Right hindlimb (tissue), 1 donor: ENCODE measurements around the gene PLPPR1.
"Not testable (repeated sequence)": the region's sequence is repeated elsewhere in the genome, so short reads cannot be mapped to it uniquely, and the experiment has no call there.

ENCODE experiments used
- DNase-seq: peaks from one replicate; pipeline ENCODE4 v3.0.0-alpha.2; 2018

PLPPR1 gene

DNA sequence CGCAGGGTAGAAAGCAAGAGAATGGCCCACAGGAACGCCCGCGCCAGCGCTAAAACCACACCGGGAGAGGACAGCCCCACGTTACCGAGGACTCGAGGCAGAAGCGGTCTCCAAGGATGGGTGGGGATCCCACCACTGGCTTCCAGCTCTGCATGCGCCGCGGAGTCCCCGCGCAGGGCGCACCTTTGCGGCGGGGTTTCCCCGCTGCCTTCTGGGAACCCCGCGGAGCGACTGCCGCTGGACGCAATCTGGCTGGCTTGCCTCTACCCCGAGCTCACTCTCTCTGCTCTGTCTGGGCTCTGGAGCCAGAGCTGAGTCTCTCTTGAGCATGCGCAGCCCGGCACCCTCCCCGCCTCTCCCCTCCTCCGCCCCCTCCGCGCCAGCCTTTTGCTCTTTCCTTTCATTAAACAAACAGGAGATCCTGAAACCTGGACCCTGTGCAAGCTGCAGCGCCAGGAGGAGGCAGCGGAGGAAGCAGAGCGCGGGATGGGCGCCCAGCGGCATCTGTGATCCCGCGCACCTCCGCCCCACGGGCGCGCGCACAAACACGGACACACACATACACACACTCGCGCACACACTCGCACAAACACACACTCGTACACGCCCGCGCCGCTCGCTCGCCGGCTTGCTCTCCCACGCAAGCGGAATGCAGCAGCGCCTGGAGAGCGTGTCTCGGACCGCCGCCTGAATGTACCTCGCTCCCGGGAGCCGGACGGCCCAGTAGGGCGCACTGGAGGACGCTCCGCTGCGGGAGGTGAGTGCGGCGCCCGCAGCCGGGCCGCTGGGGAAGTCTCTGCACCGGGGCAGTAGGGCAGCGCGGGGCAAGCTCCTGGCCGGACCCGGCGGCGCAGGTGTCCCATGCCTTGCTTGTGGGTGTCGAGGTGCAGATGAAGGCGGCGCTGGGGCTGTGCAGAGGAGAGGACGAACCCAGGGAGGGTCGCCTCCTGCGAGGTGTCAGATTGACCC lies at the start of gene PLPPR1:
Gene PLPPR1 (plus strand): TSS at position 382 of the 969 bp plus-strand sequence.
- peak; percentile 86 for DNase-seq

DNA sequence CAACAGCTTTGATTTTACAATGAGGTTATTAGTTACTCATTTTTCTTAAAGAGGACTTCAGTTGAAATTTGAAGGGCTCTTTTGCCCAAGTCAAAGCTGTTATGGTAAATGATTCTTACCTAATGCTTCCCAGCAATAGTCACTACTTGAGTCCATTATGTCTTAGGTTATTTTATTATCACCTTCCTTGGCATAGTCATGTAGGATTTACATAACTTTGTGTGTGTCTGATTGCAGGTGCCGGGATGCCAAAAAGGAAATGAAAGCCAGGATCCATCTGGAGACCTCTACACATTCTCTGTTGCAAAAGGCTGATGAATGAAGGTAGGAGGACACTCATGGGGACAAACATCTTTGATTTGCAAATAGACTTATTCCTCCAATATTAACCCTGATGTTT lies 38.8 kb upstream of the PLPPR1 start:
- no peak for DNase-seq

DNA sequence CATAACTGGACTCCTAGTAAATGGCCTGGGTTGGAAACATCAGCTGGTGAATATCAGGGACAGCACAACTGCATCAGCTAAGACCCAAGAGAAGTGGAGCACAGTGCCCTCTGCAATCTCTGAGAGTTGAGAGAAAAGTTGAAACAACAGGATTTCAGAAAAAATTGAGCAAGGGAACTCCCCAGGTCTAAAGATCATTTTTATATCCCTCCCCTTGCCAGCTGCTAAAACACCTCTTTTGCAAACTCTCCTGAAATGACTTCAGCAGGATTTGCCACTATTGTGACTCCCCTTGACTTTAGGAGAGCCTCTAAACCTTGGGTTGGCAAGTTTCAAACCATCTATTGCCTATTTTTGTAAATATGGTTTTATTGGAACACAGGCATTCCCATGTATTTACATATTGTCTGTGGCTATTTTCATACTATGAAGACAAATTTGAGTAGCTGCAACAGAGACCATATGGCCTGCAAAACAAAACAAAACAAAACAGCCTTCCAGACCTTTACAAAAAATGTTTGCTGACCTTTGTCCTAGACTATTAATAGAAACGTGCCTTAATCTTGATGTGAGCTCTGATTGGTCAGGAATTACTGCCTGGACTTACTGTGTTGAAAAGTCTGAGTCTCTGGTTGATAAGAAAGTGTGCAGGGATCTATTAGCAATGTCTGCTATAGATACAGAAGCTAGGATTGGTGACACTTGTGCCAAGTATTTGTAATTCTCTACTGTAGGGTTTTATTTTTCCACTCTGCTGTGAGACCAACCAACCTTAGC lies 37.7 kb upstream of the PLPPR1 start:
- no peak for DNase-seq

DNA sequence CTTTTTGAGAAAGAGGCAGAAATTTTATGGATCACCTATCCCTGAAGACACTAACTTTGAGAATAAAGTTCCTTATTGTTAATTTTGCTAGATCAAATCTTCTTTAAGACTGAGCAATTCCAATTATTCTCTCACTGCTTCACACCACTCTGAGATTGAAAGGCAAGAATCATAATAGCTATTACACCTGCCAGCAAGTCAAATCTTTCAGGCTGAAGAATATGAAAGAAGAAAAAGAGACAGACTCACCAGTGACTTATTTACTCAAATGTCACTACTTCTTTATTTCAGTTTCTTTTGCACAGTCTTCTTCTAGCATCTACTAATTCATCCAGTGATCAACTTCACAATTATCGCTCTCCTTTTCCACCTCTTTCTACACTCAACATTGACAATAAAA lies 35.9 kb upstream of the PLPPR1 start:
- no peak for DNase-seq

DNA sequence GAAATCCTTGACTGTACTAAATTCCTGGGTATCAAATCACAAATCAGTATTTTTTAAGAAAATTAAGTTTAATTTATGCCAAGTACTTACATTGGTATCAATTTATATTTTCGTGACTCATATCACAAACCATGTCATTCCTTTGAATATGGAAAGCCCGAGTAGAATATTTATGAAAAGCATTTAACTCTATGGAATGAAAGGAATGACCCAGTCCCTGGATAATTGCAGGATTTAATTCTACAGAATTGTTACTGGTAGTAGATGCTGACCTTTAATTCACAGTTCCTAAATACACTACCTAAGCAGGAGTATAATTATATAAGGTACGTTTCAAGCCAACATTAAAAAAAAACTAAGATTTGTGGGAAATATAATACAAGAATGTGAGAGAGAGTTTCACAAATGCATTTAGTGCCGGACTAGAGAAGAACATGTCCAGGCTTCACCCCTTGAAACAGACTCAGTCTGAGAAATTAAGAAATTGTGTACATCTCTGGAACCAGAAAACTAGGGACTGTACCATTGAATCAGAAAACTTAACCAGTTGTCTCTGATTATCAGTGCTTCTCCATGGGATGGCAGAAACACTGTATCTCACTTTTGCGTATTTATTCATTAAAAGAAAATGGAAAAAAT lies 28.5 kb upstream of the PLPPR1 start:
- no peak for DNase-seq

DNA sequence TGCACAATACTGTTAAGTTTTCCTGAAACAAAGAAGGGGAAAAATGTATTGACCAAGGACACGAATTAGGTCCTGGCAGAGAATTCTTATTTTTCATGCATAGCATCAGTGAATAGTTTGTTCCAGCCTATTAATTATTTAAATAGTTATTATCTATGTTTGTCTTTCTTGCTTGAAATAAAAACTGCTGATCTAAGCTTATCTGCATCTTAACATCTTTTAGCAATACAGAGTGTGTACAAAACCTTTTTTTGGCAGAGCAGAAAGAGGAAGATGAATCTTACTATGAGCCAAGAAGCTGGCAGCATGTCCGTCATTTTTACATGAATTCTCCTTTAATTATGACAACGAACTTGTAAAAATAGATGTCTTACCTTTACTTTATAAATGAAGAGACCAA lies 23.3 kb upstream of the PLPPR1 start:
- no peak for DNase-seq

DNA sequence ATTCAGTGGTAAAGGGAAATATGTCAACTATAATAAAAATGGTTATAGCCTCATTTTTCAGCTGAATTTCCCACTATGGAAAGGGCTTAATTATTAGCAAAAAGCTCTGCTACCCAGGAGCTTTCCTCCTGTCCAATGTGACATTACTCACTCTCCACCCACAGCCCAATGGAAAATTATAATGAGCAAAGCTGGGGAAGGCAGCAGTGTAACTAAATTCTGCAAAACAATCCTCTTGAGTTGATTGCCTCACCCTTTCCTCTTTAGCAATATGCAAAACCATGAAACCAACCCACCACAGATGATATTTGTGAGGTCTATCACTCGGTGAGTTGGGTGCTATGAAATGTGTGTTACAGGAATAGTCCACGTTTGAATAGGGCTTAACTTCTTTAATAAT lies 14.0 kb upstream of the PLPPR1 start:
- no peak for DNase-seq

DNA sequence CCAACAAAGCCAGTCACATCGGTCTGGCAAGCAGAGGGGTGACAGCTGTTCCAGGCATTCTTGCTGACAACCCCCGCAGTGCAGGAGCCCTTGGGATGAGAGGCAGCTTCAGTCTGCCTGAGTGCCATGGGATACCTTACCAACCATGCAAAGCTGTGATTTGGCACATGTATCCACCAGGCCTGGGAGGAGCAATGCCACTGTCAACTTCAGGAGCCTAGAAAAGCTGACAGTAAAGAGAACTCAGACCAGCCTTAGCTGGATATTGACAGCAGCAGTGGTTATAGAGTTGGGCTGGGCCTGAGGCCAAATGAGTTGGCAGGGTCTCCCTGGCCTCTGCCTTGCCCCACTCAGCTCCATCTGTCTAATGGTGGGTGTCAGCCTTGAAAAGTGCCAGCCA lies 10.1 kb upstream of the PLPPR1 start:
- peak; percentile 71 for DNase-seq

DNA sequence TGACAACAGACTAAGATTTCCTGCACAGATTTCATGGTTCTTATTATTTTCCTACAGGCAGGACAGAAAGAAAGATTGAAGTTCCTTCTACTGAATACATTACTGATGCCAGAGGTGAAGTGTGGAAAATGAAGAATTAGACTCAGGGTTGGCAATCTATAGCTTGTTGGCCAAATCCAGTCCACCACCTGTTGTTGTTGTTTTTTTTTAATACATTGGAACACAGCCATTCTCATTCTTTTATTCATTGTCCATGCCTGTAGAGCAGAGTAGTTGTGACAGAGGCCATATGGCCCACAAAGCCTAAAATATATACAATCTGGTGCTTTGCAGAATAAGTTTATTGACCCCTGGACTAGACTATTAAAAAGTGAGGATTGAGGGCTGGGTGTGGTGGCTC lies 5.8 kb upstream of the PLPPR1 start:
- no peak for DNase-seq

DNA sequence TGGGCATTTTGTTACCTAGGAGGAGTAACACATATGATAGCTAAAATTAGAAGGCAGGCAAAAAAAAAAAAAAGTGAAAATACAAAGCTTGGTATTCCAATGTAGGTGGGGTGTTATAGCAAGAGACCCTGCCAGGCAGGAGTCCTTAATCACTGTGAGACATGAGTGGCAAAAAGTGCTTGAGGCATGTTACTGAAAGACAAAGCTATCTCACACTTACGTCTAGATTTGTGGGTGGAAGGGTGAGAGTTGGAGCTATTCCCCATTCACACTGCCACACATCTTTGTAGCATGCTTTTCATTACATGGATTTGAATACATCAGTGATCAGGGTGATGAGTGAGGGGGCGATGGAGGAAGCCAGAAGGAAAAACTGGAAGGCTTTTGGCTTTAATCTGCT lies 2.6 kb upstream of the PLPPR1 start:
- DNase-seq, result no peak

DNA sequence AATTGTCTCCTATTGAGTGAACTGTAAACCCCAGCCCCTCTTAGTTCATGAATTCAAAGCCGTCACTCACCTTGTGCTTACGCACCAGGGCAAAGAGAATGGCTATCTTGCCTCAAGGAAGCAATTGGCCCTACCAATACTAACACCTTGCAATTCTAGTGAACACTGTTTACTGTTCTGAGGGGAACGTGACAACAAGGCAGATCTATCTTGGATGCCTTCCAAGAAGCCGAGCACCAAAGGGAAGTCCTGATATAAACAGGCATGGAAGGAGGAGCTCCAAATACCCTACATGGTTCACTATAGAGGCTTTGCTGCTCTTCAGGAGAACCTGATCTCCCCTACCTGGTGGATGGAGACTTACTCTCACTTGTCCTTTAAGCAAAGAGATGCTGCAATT lies 1.7 kb upstream of the PLPPR1 start:
- no peak for DNase-seq

DNA sequence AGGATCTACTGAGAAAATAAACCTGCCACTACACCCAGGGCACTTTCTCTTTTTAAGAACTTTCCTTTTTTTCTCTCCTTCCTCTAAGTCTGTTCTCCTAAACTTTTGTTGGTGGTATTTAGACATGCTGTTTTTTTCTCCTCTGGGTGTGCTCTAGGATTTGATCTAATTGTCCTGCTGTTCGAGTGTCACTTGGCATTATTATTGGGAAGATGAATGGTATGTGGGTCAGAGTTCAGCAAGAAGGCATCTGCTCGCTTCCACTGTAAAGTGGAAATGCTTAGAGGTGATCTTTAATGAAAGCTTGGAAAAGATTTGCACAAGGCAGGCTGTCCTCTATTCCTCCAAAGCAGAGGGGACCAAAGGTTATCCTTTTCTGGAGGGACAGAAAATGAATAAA lies 1.3 kb upstream of the PLPPR1 start:
- DNase-seq, result no peak

DNA sequence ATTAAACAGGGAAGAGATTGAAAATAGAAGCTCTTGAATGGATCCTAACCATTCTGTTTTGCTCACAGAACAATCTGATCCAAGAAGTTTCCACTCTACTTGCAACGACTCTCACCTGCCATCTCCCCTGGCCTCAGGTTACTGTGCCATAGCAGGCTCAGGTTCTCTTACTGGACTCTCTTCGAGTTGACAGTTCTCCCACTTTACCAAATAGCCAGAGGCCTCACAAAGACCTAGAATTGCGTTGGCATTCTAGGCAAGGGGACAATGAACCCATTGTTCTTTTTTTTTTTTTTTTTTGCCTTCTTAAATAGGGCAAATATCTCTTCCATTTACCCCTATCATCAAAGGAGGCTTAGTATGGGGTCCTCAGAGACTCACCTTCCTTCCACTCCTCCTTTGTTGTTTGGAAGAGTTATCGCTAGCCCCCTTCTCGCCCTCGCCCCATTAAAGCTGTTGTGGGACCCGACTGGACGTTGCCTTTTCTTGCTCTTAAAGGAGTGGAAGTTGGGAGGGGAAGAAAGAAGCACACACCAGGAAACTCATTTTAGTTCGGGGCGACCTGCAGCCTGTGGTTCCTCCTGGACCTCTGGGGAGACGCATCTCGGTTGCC lies 688 bp upstream of the PLPPR1 start:
- DNase-seq, result no peak

DNA sequence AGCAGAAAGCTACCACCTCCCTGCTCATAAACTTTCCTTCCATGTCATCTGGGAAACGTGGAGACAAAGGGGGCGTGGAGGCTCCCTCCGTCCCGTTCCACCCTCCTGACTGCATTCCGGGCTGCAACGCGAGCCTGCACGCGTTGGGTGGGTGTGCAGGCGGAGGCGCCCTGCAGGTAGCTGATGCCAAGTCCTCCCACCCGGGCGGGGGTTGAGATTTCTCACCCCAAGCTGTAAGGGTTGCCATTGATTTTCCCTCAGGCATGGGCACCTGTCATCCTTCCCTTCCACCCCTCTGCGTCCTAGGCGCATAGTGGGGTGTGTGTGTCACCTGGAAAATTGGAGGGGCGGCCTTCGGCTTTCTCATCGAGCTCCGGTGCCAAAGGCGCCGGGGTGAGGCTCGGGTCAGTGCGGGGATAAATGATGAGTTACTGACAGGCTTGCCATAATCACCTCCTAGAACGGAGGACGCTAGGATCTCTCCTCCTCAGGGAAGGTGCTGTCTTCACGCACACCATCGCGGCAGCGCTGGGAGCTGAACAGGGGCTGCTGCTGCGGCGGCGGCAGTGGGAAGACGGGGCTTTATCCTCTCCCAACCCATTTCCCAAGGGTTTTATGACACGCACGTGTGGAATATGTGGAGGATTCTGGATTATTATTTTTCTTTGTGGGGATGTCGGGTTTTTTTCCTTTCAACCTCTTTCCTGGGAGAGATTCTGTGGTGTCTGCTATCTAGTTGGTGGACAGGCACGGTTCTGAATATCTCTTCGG lies 973 bp downstream of the PLPPR1 start:
- no peak for DNase-seq

DNA sequence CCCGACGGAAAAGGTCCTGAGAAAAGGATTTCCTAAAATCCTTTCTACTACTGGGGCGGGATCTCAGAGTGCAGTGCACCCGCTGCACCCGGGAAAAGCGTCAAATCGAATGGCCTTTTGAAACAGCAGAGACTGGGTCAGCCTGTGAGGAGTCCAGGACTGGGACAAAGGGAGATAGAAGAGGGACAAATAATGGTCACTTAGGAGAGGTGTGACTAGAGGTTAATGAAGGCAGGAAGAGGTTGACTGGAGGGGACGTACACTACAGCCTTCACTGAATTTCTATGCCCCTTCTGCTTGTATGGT lies 1.5 kb downstream of the PLPPR1 start:
- no peak for DNase-seq

DNA sequence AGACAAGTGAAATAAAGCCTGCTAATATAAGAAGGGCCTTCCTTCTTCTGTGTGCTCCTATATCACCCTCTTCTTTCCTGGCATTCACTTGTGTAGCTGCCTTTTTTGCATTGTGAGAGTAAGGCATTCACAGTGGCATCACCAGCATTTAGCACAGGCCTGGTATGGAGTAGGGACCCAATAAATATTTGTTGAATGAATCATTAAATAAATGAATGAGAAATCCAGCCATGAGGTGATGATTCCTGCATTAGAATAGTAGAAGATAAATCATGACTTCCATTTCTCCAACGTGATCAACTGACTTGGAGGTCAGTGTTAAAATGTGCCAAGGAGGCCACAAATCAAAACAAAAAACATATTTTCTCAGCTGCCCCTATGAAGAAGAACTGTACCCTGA lies 3.9 kb downstream of the PLPPR1 start:
- no peak for DNase-seq

DNA sequence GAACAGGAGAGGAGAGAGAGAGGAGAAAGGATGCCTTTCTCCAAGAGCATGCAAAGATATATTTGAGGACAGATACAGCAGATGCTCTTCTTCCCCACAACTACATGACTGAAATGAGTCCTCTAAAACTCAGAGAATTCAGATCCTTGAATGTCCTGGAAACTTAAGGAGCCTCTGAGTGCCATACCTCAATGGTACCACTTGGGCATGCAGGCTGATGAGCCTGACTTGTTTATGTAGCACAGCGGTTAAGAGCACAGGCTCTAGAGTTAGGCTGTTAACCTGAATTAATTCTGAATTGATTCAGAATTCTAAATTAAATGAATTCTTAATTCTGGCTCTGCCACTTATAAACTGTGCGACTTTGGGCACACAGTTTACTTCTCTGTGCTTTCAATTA lies 5.7 kb downstream of the PLPPR1 start:
- no peak for DNase-seq

DNA sequence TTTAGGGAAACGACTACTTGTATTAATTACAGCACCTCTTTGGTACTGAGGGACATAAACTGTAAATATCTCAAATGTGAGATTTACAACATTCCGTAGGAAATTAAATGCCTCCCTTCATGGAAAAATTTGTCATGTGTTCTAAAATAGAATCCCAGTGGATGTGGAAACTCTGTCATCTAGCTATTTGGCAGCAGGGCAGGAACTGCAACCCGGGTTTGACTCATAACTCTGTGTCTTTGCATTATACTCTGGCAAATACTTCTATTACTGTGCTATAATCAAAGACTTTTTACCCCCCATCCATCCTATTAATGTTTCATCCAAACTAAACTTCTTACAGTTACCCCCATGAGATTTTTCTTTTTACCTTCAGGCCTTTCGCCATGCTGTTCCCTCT lies 6.6 kb downstream of the PLPPR1 start:
- DNase-seq, result no peak

DNA sequence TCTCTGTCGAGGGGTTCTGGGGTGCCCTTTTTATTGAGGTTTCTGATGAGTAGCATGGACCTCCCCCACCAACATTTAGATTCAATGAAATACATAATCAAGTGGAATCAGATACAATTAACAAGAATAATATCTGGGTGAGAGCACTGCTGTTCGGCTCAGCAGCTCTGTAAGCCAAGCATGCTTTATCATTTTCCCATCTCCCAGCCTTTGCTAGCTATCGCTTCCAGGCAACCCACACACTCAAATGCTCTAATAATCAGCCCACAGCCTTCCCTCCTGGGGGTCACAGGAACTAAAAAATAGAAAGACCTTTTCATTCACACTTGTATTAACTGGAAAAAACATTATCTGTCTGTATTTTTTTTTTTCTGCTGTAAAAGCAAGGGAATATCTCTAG lies 8.9 kb downstream of the PLPPR1 start:
- no peak for DNase-seq

DNA sequence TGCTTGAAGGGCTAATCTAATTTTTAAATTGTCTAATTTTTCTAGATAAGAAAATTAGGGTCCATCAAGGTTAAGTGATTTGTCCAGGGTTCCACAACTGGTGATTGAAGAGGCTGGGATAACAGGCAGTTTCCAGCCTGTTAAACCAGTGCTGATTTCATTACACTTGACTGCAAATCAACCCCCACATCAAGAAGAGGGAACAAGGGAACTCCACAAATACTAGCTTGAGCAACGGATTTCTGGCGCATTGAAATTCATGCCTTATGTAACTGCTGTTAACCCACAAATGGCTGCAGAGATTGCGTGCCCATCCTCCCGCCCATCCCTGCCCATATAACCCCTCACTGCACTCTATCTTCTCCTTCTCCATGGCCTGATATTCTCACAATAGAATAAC lies 10.0 kb downstream of the PLPPR1 start:
- DNase-seq, result no peak

DNA sequence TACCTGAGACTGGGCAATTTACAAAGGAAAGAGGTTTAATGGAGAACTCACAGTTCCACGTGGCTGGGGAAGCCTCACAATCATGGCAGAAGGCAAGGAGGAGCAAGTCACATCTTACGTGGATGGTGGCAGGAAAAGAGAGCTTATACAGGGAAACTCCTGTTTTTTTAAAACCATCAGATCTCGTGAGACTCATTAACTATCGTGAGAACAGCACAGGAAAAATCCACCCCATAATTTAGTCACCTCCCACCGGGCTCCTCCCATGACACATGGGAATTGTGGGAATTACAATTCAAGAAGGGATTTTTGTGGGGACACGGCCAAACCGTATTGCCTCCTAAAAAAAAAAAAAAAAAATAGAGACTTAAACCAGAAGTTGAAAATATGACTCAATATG lies 11.1 kb downstream of the PLPPR1 start:
- not testable (repeated sequence) for DNase-seq

DNA sequence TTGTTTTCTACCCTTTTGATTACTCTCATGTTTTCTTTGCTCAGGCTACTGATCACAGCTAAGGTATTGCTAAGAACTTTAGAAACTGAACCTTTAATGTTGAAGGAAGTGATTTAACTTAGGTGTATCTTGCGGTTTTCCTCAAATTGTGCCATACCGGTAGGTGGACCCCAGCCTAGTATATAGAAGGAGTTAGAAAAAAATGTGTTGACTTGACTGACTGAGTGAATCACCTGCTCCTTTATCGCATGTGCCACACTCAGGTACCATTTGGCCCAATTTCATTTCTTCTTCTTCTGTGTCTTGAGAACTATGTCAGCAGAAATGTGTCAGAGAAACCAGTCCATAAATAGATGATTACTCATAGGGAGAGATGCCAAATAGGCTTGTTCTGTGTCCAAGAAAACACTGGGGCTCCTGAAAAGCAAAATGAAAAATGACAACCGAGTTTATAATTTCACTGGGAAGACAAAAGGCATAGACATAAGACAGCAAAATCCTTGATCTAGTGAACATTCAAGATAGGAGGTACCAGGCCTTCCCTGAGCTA lies 19.4 kb downstream of the PLPPR1 start:
- no peak for DNase-seq
